H1 (cell line): ENCODE measurements around the gene HIP1. TPM values are rescaled to one million over a fixed set of nuclear protein-coding genes. Genes with fewer than 3 reads are reported as not detected.

Experiments used
- CTCF ChIA-PET: fragments of 300-600 bp; sonication (Branson Sonifier 250); formaldehyde crosslinking; loops from one replicate; lab custom pipeline; 2021; ENCODE audit not compliant: partially characterized antibody; lab: Charles Lee
- POLR2A ChIA-PET: fragments of 300-600 bp; sonication (Branson Sonifier 250); formaldehyde crosslinking; loops from one replicate; lab custom pipeline; 2021; ENCODE audit warnings: inconsistent platforms; ENCODE audit not compliant: partially characterized antibody; lab: Charles Lee
- DNase-seq, 2 experiments: peaks; one replicate each; pipeline versions ENCODE4 v3.0.0 to v3.0.0-alpha.2; 2010 to 2022; ENCODE audit warnings: low spot score in 2 of 2, low read depth in 1 of 2, mixed read lengths in 1 of 2
- FAIRE-seq: peaks from 2 replicates; lab custom pipeline; 2011; peaks lifted over from hg19 to GRCh38; lab: Jason Lieb, UNC
- H2AFZ ChIP-seq: 2 replicates; pipeline ENCODE4 v1.8.1; 2012; ENCODE audit warnings: low read length, inconsistent platforms
- H2AK5ac ChIP-seq: 2 replicates; pipeline ENCODE4 v1.6.1; 2013; ENCODE audit warnings: low read depth, low read length
- H2BK120ac ChIP-seq: replicated peaks from 2 replicates; pipeline ENCODE3; 2013; ENCODE audit warnings: low read depth, low read length, inconsistent platforms
- H2BK12ac ChIP-seq: 2 replicates; pipeline ENCODE4 v1.6.1; 2013; ENCODE audit warnings: low read depth, low read length
- H2BK15ac ChIP-seq: 2 replicates; pipeline ENCODE4 v1.6.1; 2013; ENCODE audit warnings: low read length
- H2BK20ac ChIP-seq: 2 replicates; pipeline ENCODE4 v1.6.1; 2013; ENCODE audit warnings: low read length
- H2BK5ac ChIP-seq: 2 replicates; pipeline ENCODE4 v1.6.1; 2013; ENCODE audit warnings: low read depth, low read length
- H3K14ac ChIP-seq: 2 replicates; pipeline ENCODE4 v1.6.1; 2013; ENCODE audit warnings: inconsistent platforms; ENCODE audit not compliant: insufficient read length
- H3K18ac ChIP-seq: 2 replicates; pipeline ENCODE4 v1.6.1; 2013; ENCODE audit warnings: low read length; ENCODE audit errors: extremely low read depth
- H3K23ac ChIP-seq: 2 replicates; pipeline ENCODE4 v1.6.1; 2013; ENCODE audit warnings: inconsistent platforms; ENCODE audit not compliant: insufficient read length
- H3K23me2 ChIP-seq: 2 replicates; pipeline ENCODE4 v1.6.1; 2013; ENCODE audit warnings: low read depth, low read length
- H3K27ac ChIP-seq: 2 replicates; pipeline ENCODE4 v1.6.1; 2011; ENCODE audit warnings: low read depth, low read length, inconsistent platforms
- H3K27me3 ChIP-seq, 4 experiments: replicated peaks in 1 of 4; 1 replicate in 1 of 4; 2 replicates in 3 of 4; pipeline versions ENCODE4 v1.6.1 to v1.8.1; 2011 to 2013; ENCODE audit warnings: low read length in 3 of 4, mild to moderate bottlenecking in 3 of 4, inconsistent platforms in 2 of 4, mixed read lengths in 2 of 4, moderate library complexity in 1 of 4; ENCODE audit not compliant: control insufficient read depth in 3 of 4, insufficient read depth in 3 of 4; ENCODE audit errors: extremely low read depth in 1 of 4
- H3K36me3 ChIP-seq, 4 experiments: 2 replicates each; pipeline versions ENCODE4 v1.6.1 to v1.8.1; 2011 to 2013; ENCODE audit warnings: mild to moderate bottlenecking in 4 of 4, low read length in 3 of 4, moderate library complexity in 2 of 4, control low read depth in 1 of 4, inconsistent platforms in 1 of 4; ENCODE audit not compliant: insufficient read depth in 4 of 4, control insufficient read depth in 2 of 4
- H3K4ac ChIP-seq: replicated peaks from 2 replicates; pipeline ENCODE3; 2013; ENCODE audit warnings: low read length, low read depth, mixed read lengths, inconsistent platforms; ENCODE audit not compliant: insufficient read length
- H3K4me1 ChIP-seq, 4 experiments: replicated peaks in 1 of 4; 1 replicate in 1 of 4; 2 replicates in 3 of 4; pipeline versions ENCODE4 v1.6.1 to v1.8.1; 2011 to 2013; ENCODE audit warnings: low read length in 3 of 4, inconsistent platforms in 2 of 4, mixed read lengths in 1 of 4; ENCODE audit not compliant: insufficient read depth in 4 of 4, control insufficient read depth in 3 of 4
- H3K4me2 ChIP-seq, 2 experiments: 2 replicates each; pipeline versions ENCODE4 v1.6.1 to v1.8.1; 2011 to 2013; ENCODE audit warnings: low read depth in 2 of 2, low read length in 2 of 2, control low read depth in 1 of 2, inconsistent platforms in 1 of 2, mild to moderate bottlenecking in 1 of 2; ENCODE audit not compliant: insufficient read depth in 1 of 2
- H3K4me3 ChIP-seq, 4 experiments: fragments of 200-600, 300-600 bp in 1 of 4; sonication (generic), shearing (Covaris generic), sonication (Bioruptor Twin) in 1 of 4; 2 replicates each; pipeline versions ENCODE4 v1.5.1 to v1.8.1; 2011 to 2016; ENCODE audit warnings: low read length in 4 of 4, low read depth in 3 of 4, control low read depth in 2 of 4, inconsistent platforms in 2 of 4, mild to moderate bottlenecking in 2 of 4, mixed read lengths in 1 of 4, moderate library complexity in 1 of 4; ENCODE audit not compliant: insufficient read depth in 2 of 4; ENCODE audit errors: extremely low read depth in 1 of 4
- H3K56ac ChIP-seq: replicated peaks from 2 replicates; pipeline ENCODE3; 2013; ENCODE audit warnings: low read depth, mild to moderate bottlenecking, mixed read lengths, low read length, inconsistent platforms; ENCODE audit not compliant: insufficient read length
- H3K79me1 ChIP-seq: 2 replicates; pipeline ENCODE4 v1.6.1; 2013; ENCODE audit warnings: low read depth, low read length, control low read depth
- H3K79me2 ChIP-seq, 2 experiments: 2 replicates each; pipeline versions ENCODE4 v1.6.1 to v1.8.1; 2012 to 2013; ENCODE audit warnings: low read length in 2 of 2, mild to moderate bottlenecking in 2 of 2, inconsistent platforms in 1 of 2; ENCODE audit not compliant: insufficient read depth in 2 of 2, control insufficient read depth in 1 of 2
- H3K9ac ChIP-seq, 4 experiments: replicated peaks in 1 of 4; 1 replicate in 1 of 4; 2 replicates in 3 of 4; pipeline versions ENCODE4 v1.6.1 to v1.8.1; 2011 to 2013; ENCODE audit warnings: low read depth in 3 of 4, low read length in 3 of 4, control low read depth in 2 of 4, mild to moderate bottlenecking in 2 of 4, moderate library complexity in 2 of 4, inconsistent platforms in 1 of 4; ENCODE audit errors: extremely low read depth in 1 of 4
- H3K9me3 ChIP-seq, 2 experiments: 2 replicates each; pipeline versions ENCODE4 v1.6.1 to v1.8.1; 2012 to 2013; ENCODE audit warnings: mild to moderate bottlenecking in 2 of 2, moderate library complexity in 2 of 2, control low read depth in 1 of 2, inconsistent platforms in 1 of 2, low read depth in 1 of 2, low read length in 1 of 2, mixed read lengths in 1 of 2; ENCODE audit not compliant: insufficient read depth in 2 of 2
- H4K20me1 ChIP-seq, 2 experiments: replicated peaks in 1 of 2; 2 replicates each; pipeline versions ENCODE3 to v1.8.1; 2011 to 2013; ENCODE audit warnings: inconsistent platforms in 2 of 2, low read length in 2 of 2, mild to moderate bottlenecking in 1 of 2; ENCODE audit not compliant: insufficient read depth in 2 of 2, control insufficient read depth in 1 of 2
- H4K5ac ChIP-seq: 2 replicates; pipeline ENCODE4 v1.6.1; 2013; ENCODE audit warnings: low read length, low read depth, mixed read lengths, inconsistent platforms; ENCODE audit not compliant: insufficient read length
- H4K8ac ChIP-seq: 2 replicates; pipeline ENCODE4 v1.8.0; 2013; ENCODE audit warnings: mild to moderate bottlenecking, moderate library complexity, low read length, inconsistent platforms; ENCODE audit not compliant: insufficient read depth; ENCODE audit errors: extremely low read depth
- H4K91ac ChIP-seq: replicated peaks from 2 replicates; pipeline ENCODE3; 2013; ENCODE audit warnings: low read length, mixed read lengths, inconsistent platforms; ENCODE audit not compliant: insufficient read length
- JUND ChIP-seq: IDR thresholded peaks from 2 replicates; pipeline ENCODE4 v1.6.1; 2011; ENCODE audit warnings: mild to moderate bottlenecking, improper control_type of control experiment, low read length
- KDM1A ChIP-seq: fragments of 200-600, 300-600 bp; sonication (generic); IDR thresholded peaks from 2 replicates; pipeline ENCODE4 v1.7.1; 2016; ENCODE audit warnings: mild to moderate bottlenecking, low read length, borderline replicate concordance
- WGBS, 2 experiments: shearing (Covaris generic) in 1 of 2; methylation state at CpG; one replicate each; pipeline versions ENCODE4 v1.1.6 to v1.1.7; 2013 to 2015; ENCODE audit warnings: low lambda C conversion rate in 2 of 2, mixed read lengths in 2 of 2, inconsistent platforms in 1 of 2, low coverage in 1 of 2, missing lambda C conversion rate in 1 of 2; ENCODE audit not compliant: insufficient replicate concordance in 2 of 2, insufficient coverage in 1 of 2, insufficient read length in 1 of 2; ENCODE audit errors: extremely low coverage in 1 of 2, missing lambda C conversion rate in 1 of 2; 5-methylcytosine and 5-hydroxymethylcytosine counted together
- polyA plus RNA-seq, 7 experiments: library from polyadenylated mRNA; depleted of rRNA in 3 of 7; stranded (reverse) in 5 of 7; unstranded in 2 of 7; fragments of >200 nt in 5 of 7; fragments of 200-250 nt in 2 of 7; gene quantifications; 1 replicate in 5 of 7; 2 replicates in 1 of 7; 4 replicates in 1 of 7; pipeline versions ENCODE4 v1.2.1 to v1.2.3, GENCODE V29; 2011 to 2013; ENCODE audit warnings: missing spikeins in 2 of 7, mixed read lengths in 2 of 7
- total RNA-seq: library from RNA; stranded (reverse); fragmentation: NEBNext Ultra II Directional; extraction: Animal tissue kit (Norgen Biotek cat#: 25700); gene quantifications from 2 replicates; pipeline ENCODE4 v1.2.1, GENCODE V29; 2021

HIP1 gene
- total and polyA plus RNA-seq, 2 of the 8 experiments (the other 6 are each of a cell fraction or from before 2014, with no cell fraction given) = 51.8 to 108 TPM

GRCh38 chr7:75658369-75658768, 80.4 kb downstream of the HIP1 start:
- no peak for DNase-seq
- POLR2A ChIA-PET = interaction anchor here (0.6 kb wide), 1 partner anchor 21 kb away, joined by 3 read pairs; no protein-coding TSS in a partner anchor

More at GRCh38 chr7:75658369-75658768, 80.4 kb downstream of the HIP1 start:
- Histone ChIP-seq H3K23me2 (no peaks in the 10 kb centered on the region), H3K9me3 (no peaks in the 10 kb centered on the region), H4K20me1 (no peaks in the 10 kb centered on the region), H2BK120ac (no peak overlapping the region), H4K8ac (no peak overlapping the region), H3K27ac (no peak overlapping the region), H3K36me3 (no peaks in the 10 kb centered on the region), H2AFZ (no peak overlapping the region), H3K18ac (no peak overlapping the region), H3K27me3 (no peaks in the 10 kb centered on the region), H3K79me2 (no peaks in the 10 kb centered on the region)
- WGBS, 2 experiments = 86% methylated on average over 10 of the region's 10 CpGs; no CpG with 5 or more reads in 1 of the 2 experiments
- no peak for FAIRE-seq
- TF ChIP-seq KDM1A = no peak
- TF ChIP-seq JUND = no peak
- TF ChIP-seq, all 59 proteins: peak for 0
- Histone ChIP-seq H2BK12ac (no peak overlapping the region), H4K5ac (no peak overlapping the region), H3K14ac (no peak overlapping the region), H3K4ac (no peak overlapping the region), H3K23ac (no peak overlapping the region), H3K79me1 (no peaks in the 10 kb centered on the region), H3K4me2 (no peak overlapping the region), H2BK15ac (no peak overlapping the region), H2BK20ac (no peak overlapping the region), H2AK5ac (no peak overlapping the region), H4K91ac (no peak overlapping the region), H3K4me3 (no peak overlapping the region), H3K56ac (no peak overlapping the region), H3K9ac (no peak overlapping the region), H3K4me1 (peaks cover 0 to 4% (median 0%) of the 10 kb centered on the region in 4 experiments; a peak in 2 of 7 replicates), H2BK5ac (no peak overlapping the region)
- CTCF ChIA-PET = interaction anchor here (0.6 to 1.6 kb wide), 2 partner anchors 99 to 106 kb away, joined by 3 to 5 read pairs; no protein-coding TSS in a partner anchor
